ES-I3 (cell line): Measurements from ENCODE around the gene HTR3B.
"Not testable (repeated sequence)": the region's sequence is repeated elsewhere in the genome, so short reads cannot be mapped to it uniquely, and the experiment has no call there.

Experiments used
- H3K36me3 ChIP-seq: 2 replicates; pipeline ENCODE4 v1.6.1; 2013; ENCODE audit warnings: mild to moderate bottlenecking, low read length, control low read depth, moderate library complexity; ENCODE audit not compliant: insufficient read depth
- H3K4me1 ChIP-seq: 2 replicates; pipeline ENCODE4 v1.6.1; 2013; ENCODE audit warnings: mild to moderate bottlenecking, control low read depth, low read length; ENCODE audit not compliant: insufficient read depth
- H3K9ac ChIP-seq: 2 replicates; pipeline ENCODE4 v1.6.1; 2013; ENCODE audit warnings: low read depth, mild to moderate bottlenecking, low read length, moderate library complexity
- H3K9me3 ChIP-seq: 2 replicates; pipeline ENCODE4 v1.6.1; 2013; ENCODE audit warnings: mild to moderate bottlenecking, low read length, moderate library complexity; ENCODE audit not compliant: control insufficient read depth, insufficient read depth

HTR3B gene

DNA sequence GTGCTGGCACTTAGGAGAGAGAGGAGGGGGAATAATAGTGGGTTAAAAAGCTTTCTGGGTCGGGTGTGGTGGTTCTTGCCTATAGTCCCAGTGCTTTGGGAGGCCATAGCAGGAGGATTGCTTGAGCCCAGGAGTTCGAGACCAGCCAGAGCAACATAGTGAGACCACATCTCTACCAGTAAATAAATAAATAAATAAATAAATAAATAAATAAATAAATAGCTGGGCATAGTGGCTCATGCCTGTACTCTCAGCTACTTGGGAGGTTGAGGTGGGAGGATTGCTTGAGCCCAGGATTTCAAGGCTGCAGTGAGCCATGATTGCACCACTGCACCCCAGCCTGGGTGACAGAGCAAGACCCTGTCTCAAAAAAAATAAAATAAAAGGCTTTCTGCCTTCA is 41.6 kb downstream of the HTR3B start:
- H3K36me3 ChIP-seq, H3K4me1 ChIP-seq, H3K9me3 ChIP-seq, H3K9ac ChIP-seq: not testable (repeated sequence)

GRCh38 chr11:113947994-113948393 is 43.4 kb downstream of the HTR3B start:
- Histone ChIP-seq H3K9me3 (no peaks in the 10 kb centered on the region), H3K9ac (no peak overlapping the region), H3K36me3 (no peaks in the 10 kb centered on the region), H3K4me1 (peaks cover 19% of the 10 kb centered on the region)

DNA sequence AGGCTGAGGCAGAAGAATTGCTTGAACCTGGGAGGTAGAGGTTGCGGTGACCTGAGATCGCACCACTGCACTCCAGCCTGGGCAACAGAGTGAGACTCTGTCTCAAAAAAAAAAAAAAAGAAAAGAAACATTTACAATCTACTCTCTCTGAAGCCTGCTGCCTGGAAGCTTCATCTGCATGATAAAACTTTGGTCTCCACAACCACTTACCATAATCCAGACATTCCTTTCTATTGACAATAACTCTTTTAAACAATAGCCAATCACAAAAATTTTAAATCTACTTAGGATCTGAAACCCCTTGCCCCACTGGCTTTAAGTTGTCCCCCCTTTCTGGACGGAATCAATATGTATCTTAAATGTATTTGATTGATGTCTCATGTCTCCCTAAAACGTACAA is 45.3 kb downstream of the HTR3B start:
- peaks cover 19% of the 10 kb centered on the region for H3K4me1 ChIP-seq
- H3K9ac ChIP-seq = no peak overlapping the region
- no peaks in the 10 kb centered on the region for H3K9me3 ChIP-seq
- H3K36me3 ChIP-seq = no peaks in the 10 kb centered on the region

- H3K9me3 ChIP-seq = no peaks in the 10 kb centered on the region
- no peaks in the 10 kb centered on the region for H3K36me3 ChIP-seq
- H3K4me1 ChIP-seq = peaks cover 19% of the 10 kb centered on the region
- H3K9ac ChIP-seq = no peak overlapping the region
Observed at GRCh38 chr11:113951537-113951936, 46.9 kb downstream of the HTR3B start.

DNA sequence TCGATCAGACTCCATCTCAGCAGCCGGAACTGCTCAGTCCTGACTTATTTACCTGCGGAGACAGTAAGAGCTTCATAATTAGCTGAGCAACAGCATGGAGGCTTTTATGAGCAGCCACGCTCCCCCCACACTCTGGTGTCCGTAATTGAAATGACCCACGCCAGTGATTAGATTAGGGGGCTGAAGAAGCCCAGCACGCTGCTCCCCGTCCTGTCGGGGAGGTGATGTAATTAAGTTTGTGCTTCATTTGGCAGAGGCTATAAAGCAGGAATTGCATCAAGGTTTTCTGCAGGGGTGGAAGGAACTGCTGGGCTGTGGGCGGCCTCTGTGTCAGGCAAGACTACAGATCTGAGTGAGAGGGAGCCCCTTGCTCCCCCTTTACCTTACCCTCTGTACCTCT is 47.5 kb downstream of the HTR3B start:
- no peaks in the 10 kb centered on the region for H3K36me3 ChIP-seq
- H3K9ac ChIP-seq = no peak overlapping the region
- H3K9me3 ChIP-seq = no peaks in the 10 kb centered on the region
- peaks cover 22% of the 10 kb centered on the region for H3K4me1 ChIP-seq

DNA sequence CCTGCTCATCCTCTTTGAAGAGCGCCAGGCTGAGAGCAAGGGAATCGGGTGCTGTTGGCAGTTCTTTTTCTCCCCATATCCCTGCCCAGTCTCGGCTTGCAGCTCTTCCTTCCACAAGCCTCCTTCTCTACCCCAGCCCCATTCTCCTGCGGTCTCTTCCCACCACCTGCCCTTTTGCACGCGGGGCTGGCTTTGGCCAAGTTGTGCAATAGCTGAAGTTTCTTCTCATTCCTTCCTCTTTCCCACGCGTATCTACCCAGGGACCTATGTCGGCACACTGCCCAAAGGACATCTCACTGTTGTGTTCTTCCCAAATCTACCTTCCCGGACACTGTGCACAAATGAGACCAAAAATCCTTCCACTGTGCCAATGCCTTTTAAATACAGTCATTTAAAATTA is 48.0 kb downstream of the HTR3B start:
- no peak overlapping the region for H3K9ac ChIP-seq

DNA sequence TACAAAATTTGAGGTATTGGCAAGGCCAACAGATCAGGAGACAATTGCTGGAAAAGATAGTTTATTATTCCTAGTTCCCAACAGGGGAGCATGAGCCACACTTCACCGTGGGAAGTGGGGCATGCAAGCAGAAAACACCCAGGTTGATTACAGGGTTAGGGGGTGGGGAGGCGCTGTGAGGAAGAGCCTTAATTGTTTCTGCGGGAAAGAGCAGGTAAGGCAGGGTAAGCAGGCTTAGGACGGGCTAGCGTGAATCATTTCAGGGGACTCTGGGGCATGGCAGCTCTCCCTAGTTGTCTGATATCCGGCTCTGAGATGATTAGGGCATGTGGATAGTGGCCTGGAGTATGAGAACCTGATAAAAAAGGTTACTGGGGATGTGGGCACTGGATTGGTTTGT is 49.6 kb downstream of the HTR3B start:
- no peaks in the 10 kb centered on the region for H3K9me3 ChIP-seq
- no peaks in the 10 kb centered on the region for H3K36me3 ChIP-seq
- H3K4me1 ChIP-seq = peaks cover 34% of the 10 kb centered on the region
- no peak overlapping the region for H3K9ac ChIP-seq

More for the DNA sequence above, 48.0 kb downstream of the HTR3B start:
- Histone ChIP-seq H3K36me3 (no peaks in the 10 kb centered on the region), H3K4me1 (peaks cover 22% of the 10 kb centered on the region), H3K9me3 (no peaks in the 10 kb centered on the region)

DNA sequence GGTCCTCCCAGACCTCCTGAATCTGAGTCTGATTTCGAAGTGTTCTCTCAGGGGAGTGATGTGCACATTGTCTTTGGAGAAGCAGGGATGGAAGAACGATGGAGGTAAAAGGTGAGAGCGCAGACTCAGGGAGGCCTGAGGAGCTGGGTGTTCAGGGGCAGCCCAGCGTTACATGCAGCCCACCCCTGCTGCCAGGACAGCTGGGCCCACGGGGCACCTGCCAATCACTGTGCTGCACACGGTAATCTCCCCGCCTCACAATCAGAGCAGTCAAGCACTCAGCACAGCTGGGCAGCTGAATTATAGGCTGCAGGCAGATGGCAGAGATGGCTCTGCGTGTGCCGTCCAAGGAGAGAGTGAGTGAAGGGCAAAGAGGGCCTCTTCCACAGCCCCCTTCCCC is 52.4 kb downstream of the HTR3B start:
- no peaks in the 10 kb centered on the region for H3K9me3 ChIP-seq
- no peak overlapping the region for H3K9ac ChIP-seq
- peaks cover 35% of the 10 kb centered on the region for H3K4me1 ChIP-seq
- no peaks in the 10 kb centered on the region for H3K36me3 ChIP-seq

GRCh38 chr11:113960702-113961330 is 56.2 kb downstream of the HTR3B start:
- Histone ChIP-seq H3K4me1 (peaks cover 29% of the 10 kb centered on the region), H3K9me3 (no peaks in the 10 kb centered on the region), H3K36me3 (no peaks in the 10 kb centered on the region), H3K9ac (no peak overlapping the region)

DNA sequence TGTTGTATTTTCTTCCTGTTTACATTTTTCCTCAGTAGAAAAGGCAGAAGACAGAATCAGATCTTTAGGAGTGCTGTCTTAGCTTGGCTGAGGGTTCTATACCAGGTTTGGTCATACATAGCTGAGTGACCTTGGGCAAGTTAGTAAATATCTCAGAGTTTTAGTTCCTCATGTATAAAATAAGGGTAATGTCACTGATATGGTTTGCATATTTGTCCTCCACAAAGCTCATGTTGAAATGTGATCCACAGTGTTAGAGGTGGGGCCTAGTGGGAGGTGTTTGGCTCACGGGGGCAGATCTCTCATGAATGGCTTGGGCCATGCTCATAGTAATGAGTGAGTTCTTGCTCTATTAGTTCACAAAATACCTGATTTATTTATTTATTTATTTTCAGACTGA is 62.8 kb downstream of the HTR3B start:
- Histone ChIP-seq H3K4me1 (no peaks in the 10 kb centered on the region), H3K9ac (no peak overlapping the region), H3K36me3 (no peaks in the 10 kb centered on the region), H3K9me3 (no peaks in the 10 kb centered on the region; the same call in 1 of the 2 replicates)

- no peaks in the 10 kb centered on the region for H3K36me3 ChIP-seq
- no peaks in the 10 kb centered on the region; the same call in 1 of the 2 replicates for H3K9me3 ChIP-seq
- H3K4me1 ChIP-seq = peaks cover 3% of the 10 kb centered on the region; the same call in 1 of the 2 replicates
- H3K9ac ChIP-seq = no peak overlapping the region
Observed at GRCh38 chr11:113971506-113972195, 67.1 kb downstream of the HTR3B start.

DNA sequence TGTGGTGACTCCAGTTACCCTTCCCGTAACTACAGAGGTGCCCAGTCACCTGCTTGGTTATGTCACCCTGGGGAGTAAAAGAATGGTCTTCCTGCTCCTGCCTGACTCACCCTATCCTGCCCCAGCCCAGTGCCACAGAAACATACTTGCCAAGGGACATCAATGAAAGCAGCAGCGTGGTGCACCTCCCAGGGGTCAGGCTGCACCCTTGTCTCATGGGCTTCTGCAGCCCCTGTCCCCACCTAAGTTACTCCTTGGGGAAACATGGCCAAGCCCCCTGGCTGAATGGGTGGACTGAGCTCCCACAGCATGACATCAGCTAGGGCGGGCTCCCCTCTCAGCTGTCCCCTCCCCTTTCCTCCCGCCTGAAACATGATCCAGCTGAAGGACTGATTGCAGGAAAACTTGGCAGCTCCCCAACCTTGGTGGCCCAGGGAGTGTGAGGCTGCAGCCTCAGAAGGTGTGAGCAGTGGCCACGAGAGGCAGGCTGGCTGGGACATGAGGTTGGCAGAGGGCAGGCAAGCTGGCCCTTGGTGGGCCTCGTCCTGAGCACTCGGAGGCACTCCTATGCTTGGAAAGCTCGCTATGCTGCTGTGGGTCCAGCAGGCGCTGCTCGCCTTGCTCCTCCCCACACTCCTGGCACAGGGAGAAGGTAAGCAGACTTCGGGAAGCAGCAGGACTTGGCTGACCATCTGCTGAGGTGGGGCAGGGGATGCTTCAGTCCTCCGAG is 70.3 kb downstream of the HTR3B start, which contains the start of gene HTR3A:
TSS of gene HTR3A (plus strand) at position 368 of the 730 bp plus-strand sequence. CDS start at position 586, 218 bp downstream.
- peaks cover 3% of the 10 kb centered on the region; the same call in 1 of the 2 replicates for H3K4me1 ChIP-seq
- H3K9ac ChIP-seq = peak within 1 kb of the TSS; percentile 23; the same call in 1 of the 2 replicates
- no peaks in the 10 kb centered on the region for H3K36me3 ChIP-seq
- H3K9me3 ChIP-seq = no peaks in the 10 kb centered on the region

DNA sequence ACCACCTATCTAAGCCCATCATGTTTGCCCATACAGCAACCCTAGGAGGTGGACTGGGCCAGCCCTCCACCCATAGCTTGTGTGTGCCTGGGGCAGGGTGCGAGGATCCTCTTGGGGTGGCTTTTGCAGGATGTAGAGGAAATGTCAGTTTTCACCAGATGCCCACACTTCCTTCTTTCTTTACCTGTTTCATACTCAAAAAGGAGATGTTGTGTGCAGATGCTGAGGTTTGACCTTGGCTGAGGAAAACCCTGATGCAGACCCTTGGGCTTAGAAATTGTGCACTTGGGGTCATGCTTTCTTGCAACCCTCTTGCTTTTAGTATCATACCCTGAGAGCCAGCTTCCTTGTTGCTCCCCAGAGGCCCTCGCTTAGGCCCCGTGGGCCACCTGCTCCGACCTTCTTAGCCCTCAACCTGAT is 72.5 kb downstream of the HTR3B start:
- Histone ChIP-seq H3K9me3 (no peaks in the 10 kb centered on the region), H3K9ac (no peak overlapping the region), H3K4me1 (peaks cover 3% of the 10 kb centered on the region; the same call in 1 of the 2 replicates), H3K36me3 (no peaks in the 10 kb centered on the region)

DNA sequence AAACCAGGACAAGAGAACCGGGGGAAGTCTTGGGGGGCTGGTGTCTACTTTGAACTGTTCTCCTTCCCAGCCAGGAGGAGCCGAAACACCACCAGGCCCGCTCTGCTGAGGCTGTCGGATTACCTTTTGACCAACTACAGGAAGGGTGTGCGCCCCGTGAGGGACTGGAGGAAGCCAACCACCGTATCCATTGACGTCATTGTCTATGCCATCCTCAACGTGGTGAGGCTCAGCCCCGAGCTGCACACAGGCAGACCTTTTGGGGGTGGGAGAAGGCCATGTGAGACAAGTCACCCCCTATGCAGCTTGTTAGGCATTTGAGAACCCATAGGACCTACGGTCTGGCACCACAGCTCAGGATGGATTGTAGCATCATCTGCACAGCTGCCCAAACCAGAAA is 73.1 kb downstream of the HTR3B start:
- Histone ChIP-seq H3K36me3 (no peaks in the 10 kb centered on the region), H3K4me1 (peaks cover 3% of the 10 kb centered on the region; the same call in 1 of the 2 replicates), H3K9ac (no peak overlapping the region), H3K9me3 (no peaks in the 10 kb centered on the region)
